GM21825 (cell line): ENCODE data around the gene OR51G1.
"Not testable (repeated sequence)": the region's sequence is repeated elsewhere in the genome, so short reads cannot be mapped to it uniquely, and the experiment has no call there.

Experiments used
- ATAC-seq: cut with Tn5 transposase; IDR thresholded peaks from one replicate; pipeline ENCODE4 v1.9.1; 2021; ENCODE audit warnings: mild to moderate bottlenecking, moderate library complexity; ENCODE audit not compliant: unreplicated experiment

Gene OR51G1

GRCh38 chr11:4924239-4924638 is at the start of gene OR51G1:
OR51G1 (minus strand) TSS chr11:4924339; CDS start chr11:4924339, 0 bp downstream.
- ATAC-seq: no peak

- no peak for ATAC-seq
Measured at GRCh38 chr11:4962816-4963215, 38.7 kb upstream of the OR51G1 start.

- ATAC-seq: no peak
Measured at GRCh38 chr11:4960877-4961276, 36.7 kb upstream of the OR51G1 start.

- ATAC-seq: no peak
Measured at GRCh38 chr11:4957396-4957795, 33.3 kb upstream of the OR51G1 start.

- ATAC-seq: not testable (repeated sequence)
Measured at GRCh38 chr11:4955613-4956012, 31.5 kb upstream of the OR51G1 start, which contains the start of gene OR51A2. OR51A2 (minus strand) TSS chr11:4955713; CDS start chr11:4955713, 0 bp downstream.

GRCh38 chr11:4947505-4947904 is 23.4 kb upstream of the OR51G1 start, which contains the start of gene OR51A4:
OR51A4 (minus strand) TSS chr11:4947605; CDS start chr11:4947100, 505 bp downstream.
- ATAC-seq: no peak

- no peak for ATAC-seq
Measured at GRCh38 chr11:4936745-4937144, 12.6 kb upstream of the OR51G1 start.

GRCh38 chr11:4932751-4933150 is 8.6 kb upstream of the OR51G1 start:
- ATAC-seq: no peak

- no peak for ATAC-seq
Measured at GRCh38 chr11:4926608-4927007, 2.5 kb upstream of the OR51G1 start.

GRCh38 chr11:4922304-4922703 is 1.8 kb downstream of the OR51G1 start:
- no peak for ATAC-seq

GRCh38 chr11:4921796-4922195 is 2.3 kb downstream of the OR51G1 start:
- ATAC-seq: no peak

GRCh38 chr11:4919250-4919649 is 4.9 kb downstream of the OR51G1 start, which contains the start of gene OR51G2:
OR51G2 (minus strand) TSS chr11:4919350; CDS start chr11:4915663, 3,687 bp downstream.
- ATAC-seq: no peak

- ATAC-seq: no peak
Measured at GRCh38 chr11:4916581-4916980, 7.6 kb downstream of the OR51G1 start.

- no peak for ATAC-seq
Measured at GRCh38 chr11:4903484-4903883, 20.7 kb downstream of the OR51G1 start, which contains the start of gene OR51A7. OR51A7 (plus strand) TSS chr11:4903783; CDS start chr11:4907370, 3,587 bp downstream.

- ATAC-seq: no peak
Measured at GRCh38 chr11:4891996-4892640, 32.0 kb downstream of the OR51G1 start.

- no peak for ATAC-seq
Measured at GRCh38 chr11:4890279-4890678, 33.9 kb downstream of the OR51G1 start.

- ATAC-seq: no peak
Measured at GRCh38 chr11:4887591-4887990, 36.5 kb downstream of the OR51G1 start.

- ATAC-seq: no peak
Measured at GRCh38 chr11:4886186-4886585, 38.0 kb downstream of the OR51G1 start.

- ATAC-seq: no peak
Measured at GRCh38 chr11:4884361-4884760, 39.8 kb downstream of the OR51G1 start.

- no peak for ATAC-seq
Measured at GRCh38 chr11:4882543-4882942, 41.6 kb downstream of the OR51G1 start.

GRCh38 chr11:4881860-4882500 is 42.2 kb downstream of the OR51G1 start, which contains the start of gene OR51T1:
OR51T1 (plus strand) TSS chr11:4881900; CDS start chr11:4881900, 0 bp downstream.
- ATAC-seq: no peak

GRCh38 chr11:4881188-4881587 is 43.0 kb downstream of the OR51G1 start:
- ATAC-seq: no peak
